Measurements from ENCODE around the gene LDHA.

The LDHA gene

DNA sequence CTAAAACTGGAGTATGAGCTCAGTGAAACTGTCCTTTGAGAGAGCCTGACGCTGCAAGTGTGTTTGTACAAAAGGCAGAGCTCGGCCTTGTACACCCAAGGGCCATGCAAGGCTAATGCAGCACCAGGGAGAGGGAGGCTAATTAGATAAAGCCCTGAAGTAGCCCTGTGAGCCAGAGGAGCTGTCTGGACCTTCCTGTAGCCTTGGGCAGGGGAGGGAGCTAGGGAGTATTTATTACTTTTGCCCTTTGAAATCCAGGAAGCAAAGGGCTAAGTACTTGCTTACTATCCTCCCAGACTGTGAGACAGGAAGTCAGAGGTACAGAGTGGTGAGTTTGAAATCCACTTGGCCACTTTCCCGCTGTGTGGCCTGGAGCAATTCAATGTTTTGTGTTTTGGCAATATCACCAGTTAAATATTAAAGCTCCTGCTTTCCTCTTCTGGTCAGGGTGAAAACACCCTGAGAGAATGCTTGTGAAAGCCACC lies 10.2 kb upstream of the LDHA start:
- Mint-ChIP-seq H3K36me3 (ENCODE audit: low read depth) (no peaks in the 10 kb centered on the region), H3K27me3 (ENCODE audit: low read depth) (no peaks in the 10 kb centered on the region), H3K9me3 (no peaks in the 10 kb centered on the region)

DNA sequence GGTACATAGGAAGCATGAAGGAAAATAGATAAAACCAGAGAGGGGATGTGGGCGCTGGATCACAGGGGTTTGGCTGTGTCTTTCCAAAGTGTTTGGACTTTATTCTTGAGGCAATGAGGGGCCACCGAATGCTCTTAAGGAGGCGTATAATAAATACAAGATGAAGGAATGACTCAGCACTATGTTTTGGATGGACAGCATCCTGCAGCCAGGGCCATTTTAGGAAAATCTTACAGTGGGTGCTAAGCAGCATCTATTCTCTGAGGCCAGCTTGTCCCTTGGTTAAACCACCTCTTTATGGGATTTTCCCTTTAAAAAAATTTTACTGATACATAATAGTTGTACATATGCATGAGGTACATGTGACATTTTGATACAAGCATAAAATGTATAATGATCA lies 4.3 kb upstream of the LDHA start:
- Mint-ChIP-seq H3K4me1 (peaks cover 10% of the 10 kb centered on the region), H3K27ac (peak overlapping the region in 1 of 3 experiments; percentile 42), H3K36me3 (ENCODE audit: low read depth) (no peaks in the 10 kb centered on the region), H3K9me3 (no peaks in the 10 kb centered on the region), H3K4me3 (no peak overlapping the region), H3K27me3 (ENCODE audit: low read depth) (no peaks in the 10 kb centered on the region)
- TF ChIP-seq, protein P1, sequence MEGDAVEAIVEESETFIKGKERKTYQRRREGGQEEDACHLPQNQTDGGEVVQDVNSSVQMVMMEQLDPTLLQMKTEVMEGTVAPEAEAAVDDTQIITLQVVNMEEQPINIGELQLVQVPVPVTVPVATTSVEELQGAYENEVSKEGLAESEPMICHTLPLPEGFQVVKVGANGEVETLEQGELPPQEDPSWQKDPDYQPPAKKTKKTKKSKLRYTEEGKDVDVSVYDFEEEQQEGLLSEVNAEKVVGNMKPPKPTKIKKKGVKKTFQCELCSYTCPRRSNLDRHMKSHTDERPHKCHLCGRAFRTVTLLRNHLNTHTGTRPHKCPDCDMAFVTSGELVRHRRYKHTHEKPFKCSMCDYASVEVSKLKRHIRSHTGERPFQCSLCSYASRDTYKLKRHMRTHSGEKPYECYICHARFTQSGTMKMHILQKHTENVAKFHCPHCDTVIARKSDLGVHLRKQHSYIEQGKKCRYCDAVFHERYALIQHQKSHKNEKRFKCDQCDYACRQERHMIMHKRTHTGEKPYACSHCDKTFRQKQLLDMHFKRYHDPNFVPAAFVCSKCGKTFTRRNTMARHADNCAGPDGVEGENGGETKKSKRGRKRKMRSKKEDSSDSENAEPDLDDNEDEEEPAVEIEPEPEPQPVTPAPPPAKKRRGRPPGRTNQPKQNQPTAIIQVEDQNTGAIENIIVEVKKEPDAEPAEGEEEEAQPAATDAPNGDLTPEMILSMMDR (IDR thresholded peaks at IDR 0.05; ENCODE audit: unreplicated experiment in 3 of 3), result no peak

More for the DNA sequence above, 10.2 kb upstream of the LDHA start:
- peak overlapping the region in 1 of 3 experiments; percentile 2 for H3K4me3 Mint-ChIP-seq
- H3K4me1 Mint-ChIP-seq, result peaks cover 24% of the 10 kb centered on the region
- TF ChIP-seq, protein P1 (IDR thresholded peaks at IDR 0.05; ENCODE audit: unreplicated experiment in 3 of 3), result no peak
- peak overlapping the region; percentile 95 to 100 (median 97) for H3K27ac Mint-ChIP-seq

DNA sequence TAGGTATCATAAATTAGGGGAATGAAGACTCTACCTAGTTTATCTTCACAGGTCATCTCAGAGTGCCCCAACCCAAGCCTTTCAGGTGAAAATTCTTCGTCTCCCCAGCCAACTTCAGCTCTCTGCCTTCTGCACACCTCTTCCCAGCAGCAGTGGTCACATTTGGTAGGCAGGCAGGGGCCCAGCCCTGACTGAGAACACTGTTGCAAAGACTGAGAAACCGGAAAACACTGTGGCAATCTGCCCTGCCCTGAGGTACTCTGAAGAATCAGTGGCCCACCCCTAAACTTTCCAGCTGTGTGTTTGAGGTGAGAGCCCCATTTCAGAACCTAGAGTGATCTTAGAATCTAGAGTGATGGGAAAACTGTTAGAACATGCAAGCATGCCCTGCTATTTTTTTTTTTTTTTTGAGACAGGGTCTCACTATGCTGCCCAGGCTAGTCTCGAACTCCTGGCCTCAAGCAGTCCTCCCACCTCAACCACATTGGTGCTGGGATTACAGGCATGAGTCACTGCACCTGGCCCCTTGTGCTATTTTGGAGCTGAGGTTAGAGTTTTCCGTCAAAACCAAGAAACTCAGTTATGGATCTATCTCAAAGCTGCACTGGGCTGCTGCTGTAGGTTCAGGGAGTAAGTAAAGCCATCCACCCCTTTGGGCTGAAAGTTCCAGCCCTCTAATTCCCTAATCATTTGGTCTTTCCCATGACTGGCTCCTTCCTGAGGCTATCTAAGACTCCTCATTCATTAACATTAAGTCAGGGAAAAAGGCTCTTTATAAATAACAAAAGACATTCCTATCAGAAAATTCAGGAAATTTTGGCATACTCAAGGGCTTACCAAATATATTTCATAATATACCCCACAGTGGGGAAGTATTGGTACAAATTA lies 1.7 kb upstream of the LDHA start:
- H3K9me3 Mint-ChIP-seq, result no peaks in the 10 kb centered on the region

DNA sequence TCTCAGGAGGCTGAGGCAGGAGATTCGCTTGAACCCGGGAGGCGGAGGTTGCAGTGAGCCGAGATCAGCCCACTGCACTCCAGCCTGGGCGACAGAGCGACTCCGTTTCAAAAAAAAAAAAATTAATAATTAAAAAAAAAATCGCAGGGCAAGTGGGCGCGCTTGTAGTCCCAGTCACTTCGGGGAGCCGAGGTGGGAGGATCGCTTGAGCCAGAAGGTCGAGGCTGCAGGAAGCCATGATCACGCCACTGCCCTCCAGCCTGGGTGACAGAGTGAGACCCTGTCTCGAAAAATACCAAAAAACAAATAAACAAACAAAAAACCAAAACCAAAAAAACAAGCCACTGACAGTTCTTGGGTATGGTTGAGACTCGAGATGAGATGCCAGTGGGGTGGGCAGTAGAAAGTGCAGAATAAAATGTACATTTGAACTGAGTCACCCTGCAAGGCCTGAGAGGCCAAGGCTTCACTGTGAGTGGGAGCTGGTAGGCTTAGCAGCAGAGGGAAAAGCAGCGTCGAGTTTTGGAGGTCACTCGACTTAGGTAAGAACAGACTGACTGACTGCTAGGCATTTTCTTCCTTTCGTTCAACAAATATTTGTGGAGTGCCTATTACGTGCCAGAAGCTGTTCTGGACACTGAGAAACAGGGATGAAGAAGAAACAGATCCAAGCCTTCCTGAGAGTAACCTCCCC lies 635 bp upstream of the LDHA start:
- Mint-ChIP-seq H3K27ac (peak overlapping the region; percentile 98 to 99 (median 98)), H3K9me3 (no peaks in the 10 kb centered on the region), H3K4me1 (peaks cover 26% of the 10 kb centered on the region), H3K36me3 (ENCODE audit: low read depth) (peaks cover 19% of the 10 kb centered on the region), H3K27me3 (ENCODE audit: low read depth) (no peaks in the 10 kb centered on the region), H3K4me3 (peak overlapping the region; percentile 98 to 100 (median 100))
- TF ChIP-seq, protein P1 (IDR thresholded peaks at IDR 0.05; ENCODE audit: unreplicated experiment in 3 of 3), result no peak

More for the DNA sequence above, 1.7 kb upstream of the LDHA start:
- H3K27ac Mint-ChIP-seq, result peak overlapping the region; percentile 87 to 89 (median 89)
- peak overlapping the region; percentile 75 to 88 (median 83) for H3K4me3 Mint-ChIP-seq
- TF ChIP-seq, protein P1 (IDR thresholded peaks at IDR 0.05; ENCODE audit: unreplicated experiment in 3 of 3), result no peak
- peaks cover 26% of the 10 kb centered on the region for H3K4me1 Mint-ChIP-seq
- H3K36me3 Mint-ChIP-seq (ENCODE audit: low read depth), result peaks cover 12% of the 10 kb centered on the region
- H3K27me3 Mint-ChIP-seq (ENCODE audit: low read depth), result no peaks in the 10 kb centered on the region

DNA sequence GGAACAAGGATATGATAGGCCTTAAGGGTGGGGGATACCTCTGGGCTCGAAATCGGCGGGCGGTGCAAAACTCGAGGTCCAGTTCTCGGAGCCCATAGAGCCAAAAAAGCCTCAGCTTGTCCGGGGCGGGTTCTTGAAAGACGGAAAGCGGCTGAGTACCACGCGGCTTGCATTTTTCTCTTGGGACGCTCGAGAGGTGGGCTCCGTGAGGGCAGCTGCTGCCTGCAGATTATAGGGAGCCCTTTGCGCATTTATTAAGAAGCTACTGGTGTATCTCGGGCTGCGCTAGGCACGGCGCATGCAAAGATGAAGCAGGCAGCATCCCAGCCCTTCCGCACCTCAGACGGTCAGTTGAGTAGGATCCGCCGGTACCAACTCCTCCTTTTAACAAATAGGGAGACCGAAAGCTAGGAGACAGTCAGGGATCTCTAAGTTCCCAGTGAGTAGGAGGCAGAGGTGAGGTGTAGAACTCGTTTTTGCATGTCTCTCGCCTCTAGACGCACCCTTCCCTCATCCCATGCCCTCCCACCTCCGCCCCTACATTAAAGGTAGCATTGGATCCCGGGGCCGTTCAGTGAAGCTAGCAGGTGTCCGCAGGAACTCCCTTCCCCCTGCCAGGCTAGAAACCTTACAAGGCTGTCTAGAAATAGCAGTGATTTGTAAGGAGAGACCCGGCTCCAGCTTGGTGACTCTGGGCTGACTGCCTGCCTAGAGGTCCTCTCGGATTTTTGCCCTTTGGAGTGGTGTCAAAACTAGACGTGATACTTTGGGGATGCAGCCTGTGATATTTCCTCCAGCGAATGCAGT lies 768 bp downstream of the LDHA start:
- H3K4me1 Mint-ChIP-seq, result peaks cover 26% of the 10 kb centered on the region
- H3K27me3 Mint-ChIP-seq (ENCODE audit: low read depth), result no peaks in the 10 kb centered on the region
- peak overlapping the region; percentile 98 to 100 (median 100) for H3K4me3 Mint-ChIP-seq
- H3K9me3 Mint-ChIP-seq, result no peaks in the 10 kb centered on the region
- peaks cover 33% of the 10 kb centered on the region for H3K36me3 Mint-ChIP-seq (ENCODE audit: low read depth)
- peak overlapping the region; percentile 98 to 99 (median 98) for H3K27ac Mint-ChIP-seq
- TF ChIP-seq, protein P1 (IDR thresholded peaks at IDR 0.05; ENCODE audit: unreplicated experiment in 3 of 3), result no peak

Measured in nephron (organoid).